SK-N-SH (cell line): ENCODE results near the gene PLEKHG3. TPM values are rescaled to one million over a fixed set of nuclear protein-coding genes. Genes with fewer than 3 reads are reported as not detected.

ENCODE experiments used
- CTCF ChIA-PET: fragments of 300-600, 350-600 bp; formaldehyde crosslinking; extraction: SDS; loops from one replicate; lab custom pipeline; 2021; lab: Yijun Ruan, JAX
- POLR2A ChIA-PET: fragments of 350-600 bp; sonication (Branson Sonifier 250); formaldehyde crosslinking; extraction: SDS; loops from one replicate; lab custom pipeline; 2020; ENCODE audit warnings: antibody characterized with exemption, inconsistent platforms; lab: Yijun Ruan, JAX
- DNase-seq: peaks from one replicate; pipeline ENCODE4 v3.0.0; 2012
- H2AFZ ChIP-seq: fragments of 200-600 bp; sonication (generic); 2 replicates; pipeline ENCODE4 v1.8.1; 2016; ENCODE audit warnings: antibody characterized with exemption, mild to moderate bottlenecking, low read depth
- H3F3A ChIP-seq: fragments of 200-600 bp; sonication (generic); replicated peaks from 2 replicates; pipeline ENCODE3; 2016; ENCODE audit warnings: antibody characterized with exemption, mild to moderate bottlenecking; ENCODE audit not compliant: insufficient read depth
- H3K27ac ChIP-seq, 2 experiments: fragments of 200-500 bp in 1 of 2; fragments of 200-600 bp in 1 of 2; sonication (Bioruptor generic) in 1 of 2; sonication (generic), shearing (Covaris generic) in 1 of 2; 2 replicates each; pipeline versions ENCODE4 v1.5.1 to v1.6.1; 2014 to 2016; ENCODE audit warnings: low read depth in 2 of 2, inconsistent platforms in 1 of 2, low read length in 1 of 2, mild to moderate bottlenecking in 1 of 2, mixed read lengths in 1 of 2
- H3K27me3 ChIP-seq: fragments of 200-600 bp; sonication (generic), shearing (Covaris generic); 2 replicates; pipeline ENCODE4 v1.6.1; 2016; ENCODE audit warnings: mixed run types; ENCODE audit not compliant: insufficient read depth
- H3K36me3 ChIP-seq, 2 experiments: fragments of 200-500 bp in 1 of 2; fragments of 200-600 bp in 1 of 2; sonication (Bioruptor generic) in 1 of 2; sonication (generic) in 1 of 2; replicated peaks in 1 of 2; 2 replicates each; pipeline versions ENCODE3 to v1.5.1; 2014 to 2016; ENCODE audit warnings: low read length in 1 of 2, mild to moderate bottlenecking in 1 of 2; ENCODE audit not compliant: insufficient read depth in 2 of 2, control insufficient read depth in 1 of 2
- H3K4me1 ChIP-seq, 2 experiments: fragments of 200-500 bp in 1 of 2; fragments of 200-600 bp in 1 of 2; sonication (Bioruptor generic) in 1 of 2; sonication (generic), shearing (Covaris generic) in 1 of 2; 2 replicates each; pipeline versions ENCODE4 v1.5.1 to v1.6.1; 2014 to 2016; ENCODE audit warnings: low read depth in 1 of 2, low read length in 1 of 2, mixed run types in 1 of 2; ENCODE audit not compliant: insufficient read depth in 2 of 2, control insufficient read depth in 1 of 2
- H3K4me2 ChIP-seq: fragments of 200-600 bp; sonication (generic), shearing (Covaris generic); 2 replicates; pipeline ENCODE4 v1.6.1; 2017; ENCODE audit warnings: mixed run types
- H3K4me3 ChIP-seq, 2 experiments: fragments of 200-500 bp in 1 of 2; fragments of 200-600 bp in 1 of 2; sonication (Bioruptor generic) in 1 of 2; sonication (generic), shearing (Covaris generic) in 1 of 2; 2 replicates each; pipeline versions ENCODE4 v1.5.1 to v1.8.1; 2014 to 2016; ENCODE audit warnings: low read depth in 2 of 2, inconsistent platforms in 1 of 2, low read length in 1 of 2, mild to moderate bottlenecking in 1 of 2, mixed read lengths in 1 of 2, moderate library complexity in 1 of 2
- H3K79me2 ChIP-seq: fragments of 200-600 bp; sonication (generic); 2 replicates; pipeline ENCODE4 v1.8.1; 2017; ENCODE audit warnings: mild to moderate bottlenecking; ENCODE audit not compliant: insufficient read depth
- H3K9ac ChIP-seq: fragments of 200-600 bp; sonication (generic); 2 replicates; pipeline ENCODE4 v1.6.1; 2017; ENCODE audit warnings: mixed run types
- H3K9me2 ChIP-seq: fragments of 200-600 bp; sonication (generic); 2 replicates; pipeline ENCODE4 v1.6.1; 2017; ENCODE audit warnings: mixed run types
- H3K9me3 ChIP-seq: fragments of 200-600 bp; sonication (generic); 2 replicates; pipeline ENCODE4 v1.6.1; 2017; ENCODE audit warnings: mixed run types, mild to moderate bottlenecking, moderate library complexity
- H4K20me1 ChIP-seq: fragments of 200-600 bp; sonication (generic); 2 replicates; pipeline ENCODE4 v1.6.1; 2017; ENCODE audit warnings: mild to moderate bottlenecking, mixed run types; ENCODE audit not compliant: insufficient read depth
- CHD2 ChIP-seq: fragments of 150-350 bp; IDR thresholded peaks from 2 replicates; pipeline ENCODE4 v1.6.1; 2018; ENCODE audit warnings: low read length; ENCODE audit not compliant: partially characterized antibody
- EP300 ChIP-seq, 2 experiments: IDR thresholded peaks; 2 replicates each; pipeline versions ENCODE4 v1.4.0 to v1.6.1; 2012; ENCODE audit warnings: borderline replicate concordance in 1 of 2, low read depth in 1 of 2, low read length in 1 of 2
- EZH2phosphoT487 ChIP-seq: fragments of 200-600 bp; sonication (generic); IDR thresholded peaks from 2 replicates; pipeline ENCODE4 v1.6.1; 2017; ENCODE audit warnings: low read depth, mixed run types, mild to moderate bottlenecking, antibody characterized with exemption, moderate library complexity, borderline replicate concordance
- FOSL2 ChIP-seq: IDR thresholded peaks from 2 replicates; pipeline ENCODE4 v1.4.0; 2012; ENCODE audit warnings: low read depth, mild to moderate bottlenecking, moderate library complexity, borderline replicate concordance
- FOXJ3 ChIP-seq: sonication (generic); formaldehyde crosslinking; IDR thresholded peaks from 2 replicates; pipeline ENCODE4 v1.5.1; 2020; ENCODE audit warnings: mild to moderate bottlenecking, missing genetic modification reagents
- GABPA ChIP-seq: IDR thresholded peaks from 2 replicates; pipeline ENCODE4 v1.4.0; 2012; ENCODE audit warnings: low read depth, mild to moderate bottlenecking
- GATA2 ChIP-seq: sonication (generic); formaldehyde crosslinking; IDR thresholded peaks from 2 replicates; pipeline ENCODE4 v1.5.0; 2020; ENCODE audit warnings: mild to moderate bottlenecking, missing genetic modification reagents
- MEF2A ChIP-seq: IDR thresholded peaks from 2 replicates; pipeline ENCODE4 v1.4.0; 2012; ENCODE audit warnings: low read depth, borderline replicate concordance
- MXI1 ChIP-seq: IDR thresholded peaks from 2 replicates; pipeline ENCODE4 v1.6.1; 2012; ENCODE audit warnings: mild to moderate bottlenecking, low read depth, low read length, improper control_type of control experiment
- NRF1 ChIP-seq: IDR thresholded peaks from 2 replicates; pipeline ENCODE4 v1.6.1; 2012; ENCODE audit warnings: low read depth, mild to moderate bottlenecking, low read length
- RXRA ChIP-seq: IDR thresholded peaks from 2 replicates; pipeline ENCODE4 v1.4.0; 2012; ENCODE audit warnings: low read depth, mild to moderate bottlenecking, borderline replicate concordance
- SIN3A ChIP-seq: IDR thresholded peaks from 2 replicates; pipeline ENCODE4 v1.6.1; 2012; ENCODE audit warnings: low read depth, mild to moderate bottlenecking, low read length, moderate library complexity, borderline replicate concordance
- TEAD4 ChIP-seq: IDR thresholded peaks from 2 replicates; pipeline ENCODE4 v1.4.0; 2012; ENCODE audit warnings: mild to moderate bottlenecking, borderline replicate concordance; ENCODE audit not compliant: insufficient read depth
- YY1 ChIP-seq: IDR thresholded peaks from 2 replicates; pipeline ENCODE4 v1.4.0; 2012; ENCODE audit warnings: low read depth, mild to moderate bottlenecking
- WGBS: methylation state at CpG from one replicate; pipeline ENCODE4 v1.1.6; 2017; ENCODE audit warnings: low lambda C conversion rate; 5-methylcytosine and 5-hydroxymethylcytosine counted together
- polyA plus RNA-seq, 3 experiments: library from polyadenylated mRNA; depleted of rRNA; stranded (reverse); fragments of >200 nt; gene quantifications; 2 replicates each; pipeline ENCODE4 v1.2.3, GENCODE V29; 2012
- TF ChIP-seq, protein P1 (sequence below): IDR thresholded peaks from 2 replicates; pipeline ENCODE4 v1.6.1; 2012; ENCODE audit warnings: mild to moderate bottlenecking, low read depth, low read length, moderate library complexity
- TF ChIP-seq, protein P2 (sequence below): fragments of 150-350 bp; IDR thresholded peaks from 2 replicates; pipeline ENCODE4 v1.6.1; 2016; ENCODE audit warnings: mild to moderate bottlenecking, low read depth, low read length
- TF ChIP-seq, protein P3 (sequence below): IDR thresholded peaks from 2 replicates; pipeline ENCODE4 v1.4.0; 2012; ENCODE audit warnings: low read depth, borderline replicate concordance
- TF ChIP-seq, protein P4 (sequence below): fragments of 150-350 bp; IDR thresholded peaks from 2 replicates; pipeline ENCODE4 v1.6.1; 2017; ENCODE audit warnings: antibody characterized with exemption, low read length, low read depth, borderline replicate concordance

The PLEKHG3 gene
- polyA plus RNA-seq, 1 of the 3 experiments (the other 2 are of a cell fraction) = 5.1 TPM

DNA sequence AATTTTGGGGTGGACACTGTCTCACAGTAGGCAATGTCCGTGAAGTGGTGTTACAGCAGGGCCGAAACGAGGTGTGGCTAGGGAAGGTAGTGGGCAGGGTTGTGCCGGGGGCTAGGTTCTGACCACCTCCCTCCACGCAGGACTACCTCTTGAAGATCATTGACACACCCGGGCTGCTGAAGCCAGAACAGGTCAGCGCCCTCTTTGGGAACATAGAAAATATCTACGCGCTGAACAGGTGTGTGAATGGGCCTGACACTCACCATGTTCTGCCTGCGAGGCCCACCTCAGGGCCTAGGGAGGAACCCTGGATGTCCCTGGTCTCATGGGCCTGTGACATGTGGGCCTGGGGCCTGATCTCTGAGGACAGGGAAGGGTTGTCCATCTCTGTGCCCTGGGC, 24.6 kb downstream of the PLEKHG3 start:
- ChIA-PET POLR2A (no interaction called here), CTCF (interaction anchor here (0.8 kb wide), 1 partner anchor 31 kb away, joined by 3 read pairs; no protein-coding TSS in a partner anchor)
- Histone ChIP-seq H3K36me3 (peaks cover 0 to 16% of the 10 kb centered on the region in 2 experiments), H3K27me3 (no peaks in the 10 kb centered on the region), H3K4me1 (peaks cover 8 to 11% of the 10 kb centered on the region in 2 experiments; a peak in 2 of 4 replicates), H3F3A (no peaks in the 10 kb centered on the region), H3K79me2 (peaks cover 3% of the 10 kb centered on the region; the same call in 1 of the 2 replicates), H3K9ac (no peak overlapping the region), H3K4me3 (no peak overlapping the region), H4K20me1 (peaks cover 3% of the 10 kb centered on the region; the same call in 1 of the 2 replicates), H3K4me2 (no peak overlapping the region), H3K9me2 (no peaks in the 10 kb centered on the region), H3K9me3 (no peaks in the 10 kb centered on the region), H2AFZ (no peak overlapping the region), H3K27ac (no peak overlapping the region)
- DNase-seq = no peak
- WGBS = 100% methylated on average over 7 of the region's 10 CpGs
- TF ChIP-seq CHD2 = no peak
- no peak for TF ChIP-seq TEAD4
- TF ChIP-seq SIN3A = no peak
- TF ChIP-seq EP300 (IDR thresholded peaks at IDR 0.05; ENCODE audit: borderline replicate concordance in 1 of 2, low read depth in 1 of 2, low read length in 1 of 2) = no peak
- TF ChIP-seq, protein P1, sequence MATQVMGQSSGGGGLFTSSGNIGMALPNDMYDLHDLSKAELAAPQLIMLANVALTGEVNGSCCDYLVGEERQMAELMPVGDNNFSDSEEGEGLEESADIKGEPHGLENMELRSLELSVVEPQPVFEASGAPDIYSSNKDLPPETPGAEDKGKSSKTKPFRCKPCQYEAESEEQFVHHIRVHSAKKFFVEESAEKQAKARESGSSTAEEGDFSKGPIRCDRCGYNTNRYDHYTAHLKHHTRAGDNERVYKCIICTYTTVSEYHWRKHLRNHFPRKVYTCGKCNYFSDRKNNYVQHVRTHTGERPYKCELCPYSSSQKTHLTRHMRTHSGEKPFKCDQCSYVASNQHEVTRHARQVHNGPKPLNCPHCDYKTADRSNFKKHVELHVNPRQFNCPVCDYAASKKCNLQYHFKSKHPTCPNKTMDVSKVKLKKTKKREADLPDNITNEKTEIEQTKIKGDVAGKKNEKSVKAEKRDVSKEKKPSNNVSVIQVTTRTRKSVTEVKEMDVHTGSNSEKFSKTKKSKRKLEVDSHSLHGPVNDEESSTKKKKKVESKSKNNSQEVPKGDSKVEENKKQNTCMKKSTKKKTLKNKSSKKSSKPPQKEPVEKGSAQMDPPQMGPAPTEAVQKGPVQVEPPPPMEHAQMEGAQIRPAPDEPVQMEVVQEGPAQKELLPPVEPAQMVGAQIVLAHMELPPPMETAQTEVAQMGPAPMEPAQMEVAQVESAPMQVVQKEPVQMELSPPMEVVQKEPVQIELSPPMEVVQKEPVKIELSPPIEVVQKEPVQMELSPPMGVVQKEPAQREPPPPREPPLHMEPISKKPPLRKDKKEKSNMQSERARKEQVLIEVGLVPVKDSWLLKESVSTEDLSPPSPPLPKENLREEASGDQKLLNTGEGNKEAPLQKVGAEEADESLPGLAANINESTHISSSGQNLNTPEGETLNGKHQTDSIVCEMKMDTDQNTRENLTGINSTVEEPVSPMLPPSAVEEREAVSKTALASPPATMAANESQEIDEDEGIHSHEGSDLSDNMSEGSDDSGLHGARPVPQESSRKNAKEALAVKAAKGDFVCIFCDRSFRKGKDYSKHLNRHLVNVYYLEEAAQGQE = no peak
- TF ChIP-seq NRF1 = no peak
- no peak for TF ChIP-seq MXI1
- no peak for TF ChIP-seq FOSL2
- no peak for TF ChIP-seq MEF2A
- no peak for TF ChIP-seq GATA2 (CRISPR knock-in tag)
- no peak for TF ChIP-seq EZH2phosphoT487
- TF ChIP-seq FOXJ3 (CRISPR knock-in tag) = no peak
- no peak for TF ChIP-seq RXRA

DNA sequence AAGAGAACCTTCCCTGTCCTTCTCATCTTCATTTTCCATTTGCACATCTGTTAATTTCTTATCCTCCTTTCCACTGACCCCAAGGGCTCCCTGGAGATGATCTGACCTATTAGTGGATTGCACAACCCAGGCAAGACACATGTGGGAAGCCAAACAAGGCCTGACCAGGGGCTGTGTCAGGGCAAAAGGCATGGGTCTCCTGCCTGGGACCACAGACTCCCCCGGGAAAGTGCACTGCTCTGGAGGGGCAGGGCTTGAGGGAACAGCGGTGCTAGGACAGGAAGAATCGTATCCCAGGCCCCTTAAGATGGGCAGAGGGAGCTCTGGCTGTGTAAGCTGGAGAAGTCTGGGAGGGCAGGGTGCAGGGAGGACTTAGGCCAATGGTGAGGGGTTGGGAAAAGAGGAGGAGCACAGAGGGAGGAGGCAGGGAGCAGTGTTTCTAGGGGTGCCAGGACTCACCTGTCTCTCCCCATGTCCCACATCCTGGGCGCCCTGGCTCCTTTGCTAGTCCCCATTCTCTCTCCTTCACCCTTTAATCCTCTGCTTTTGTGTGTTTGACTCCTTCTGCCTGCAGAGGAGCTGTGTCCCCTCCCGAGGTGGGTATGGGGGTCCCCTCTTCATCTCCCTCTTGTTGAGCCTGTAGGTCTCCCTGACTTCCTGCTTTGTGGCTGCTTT, 25.3 kb downstream of the PLEKHG3 start:
- CTCF ChIA-PET = interaction anchor here (0.8 kb wide), 1 partner anchor 30 kb away, joined by 3 read pairs; no protein-coding TSS in a partner anchor
- no peak overlapping the region for H3K27ac ChIP-seq
- TF ChIP-seq FOSL2 = no peak
- no peak for TF ChIP-seq YY1
- TF ChIP-seq, protein P2, sequence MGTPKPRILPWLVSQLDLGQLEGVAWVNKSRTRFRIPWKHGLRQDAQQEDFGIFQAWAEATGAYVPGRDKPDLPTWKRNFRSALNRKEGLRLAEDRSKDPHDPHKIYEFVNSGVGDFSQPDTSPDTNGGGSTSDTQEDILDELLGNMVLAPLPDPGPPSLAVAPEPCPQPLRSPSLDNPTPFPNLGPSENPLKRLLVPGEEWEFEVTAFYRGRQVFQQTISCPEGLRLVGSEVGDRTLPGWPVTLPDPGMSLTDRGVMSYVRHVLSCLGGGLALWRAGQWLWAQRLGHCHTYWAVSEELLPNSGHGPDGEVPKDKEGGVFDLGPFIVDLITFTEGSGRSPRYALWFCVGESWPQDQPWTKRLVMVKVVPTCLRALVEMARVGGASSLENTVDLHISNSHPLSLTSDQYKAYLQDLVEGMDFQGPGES = no peak
- no peak for TF ChIP-seq GABPA
- TF ChIP-seq, protein P3, sequence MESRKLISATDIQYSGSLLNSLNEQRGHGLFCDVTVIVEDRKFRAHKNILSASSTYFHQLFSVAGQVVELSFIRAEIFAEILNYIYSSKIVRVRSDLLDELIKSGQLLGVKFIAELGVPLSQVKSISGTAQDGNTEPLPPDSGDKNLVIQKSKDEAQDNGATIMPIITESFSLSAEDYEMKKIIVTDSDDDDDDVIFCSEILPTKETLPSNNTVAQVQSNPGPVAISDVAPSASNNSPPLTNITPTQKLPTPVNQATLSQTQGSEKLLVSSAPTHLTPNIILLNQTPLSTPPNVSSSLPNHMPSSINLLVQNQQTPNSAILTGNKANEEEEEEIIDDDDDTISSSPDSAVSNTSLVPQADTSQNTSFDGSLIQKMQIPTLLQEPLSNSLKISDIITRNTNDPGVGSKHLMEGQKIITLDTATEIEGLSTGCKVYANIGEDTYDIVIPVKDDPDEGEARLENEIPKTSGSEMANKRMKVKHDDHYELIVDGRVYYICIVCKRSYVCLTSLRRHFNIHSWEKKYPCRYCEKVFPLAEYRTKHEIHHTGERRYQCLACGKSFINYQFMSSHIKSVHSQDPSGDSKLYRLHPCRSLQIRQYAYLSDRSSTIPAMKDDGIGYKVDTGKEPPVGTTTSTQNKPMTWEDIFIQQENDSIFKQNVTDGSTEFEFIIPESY = no peak
- no peak for TF ChIP-seq EZH2phosphoT487
- TF ChIP-seq, protein P4, sequence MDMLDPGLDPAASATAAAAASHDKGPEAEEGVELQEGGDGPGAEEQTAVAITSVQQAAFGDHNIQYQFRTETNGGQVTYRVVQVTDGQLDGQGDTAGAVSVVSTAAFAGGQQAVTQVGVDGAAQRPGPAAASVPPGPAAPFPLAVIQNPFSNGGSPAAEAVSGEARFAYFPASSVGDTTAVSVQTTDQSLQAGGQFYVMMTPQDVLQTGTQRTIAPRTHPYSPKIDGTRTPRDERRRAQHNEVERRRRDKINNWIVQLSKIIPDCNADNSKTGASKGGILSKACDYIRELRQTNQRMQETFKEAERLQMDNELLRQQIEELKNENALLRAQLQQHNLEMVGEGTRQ = no peak

More for the DNA sequence above, 25.3 kb downstream of the PLEKHG3 start:
- Histone ChIP-seq H3K9ac (no peak overlapping the region), H3K9me3 (no peaks in the 10 kb centered on the region), H3K4me1 (peaks cover 8% of the 10 kb centered on the region in 2 experiments; a peak in 2 of 4 replicates), H3F3A (no peaks in the 10 kb centered on the region), H3K27me3 (no peaks in the 10 kb centered on the region), H3K4me2 (no peak overlapping the region), H4K20me1 (peaks cover 3% of the 10 kb centered on the region; the same call in 1 of the 2 replicates), H2AFZ (no peak overlapping the region), H3K79me2 (peaks cover 3% of the 10 kb centered on the region; the same call in 1 of the 2 replicates), H3K4me3 (no peak overlapping the region), H3K9me2 (no peaks in the 10 kb centered on the region), H3K36me3 (peaks cover 0 to 16% of the 10 kb centered on the region in 2 experiments)
- no peak for DNase-seq
- 73% methylated on average over 4 of the region's 5 CpGs for WGBS
- POLR2A ChIA-PET = no interaction called here
